Activated CD8-positive, alpha-beta memory T cell treated with anti-CD3 and anti-CD28 coated beads, Interleukin-2, amount 50 U/mL, for 24 hours (primary cell): ENCODE measurements around the gene SYCP3.
"Not testable (repeated sequence)": the region's sequence is repeated elsewhere in the genome, so short reads cannot be mapped to it uniquely, and the experiment has no call there.

Experiments used
- DNase-seq: peaks from one replicate; pipeline ENCODE4 v3.0.0-alpha.2; 2020; ENCODE audit errors: extremely low read depth

Gene SYCP3

DNA sequence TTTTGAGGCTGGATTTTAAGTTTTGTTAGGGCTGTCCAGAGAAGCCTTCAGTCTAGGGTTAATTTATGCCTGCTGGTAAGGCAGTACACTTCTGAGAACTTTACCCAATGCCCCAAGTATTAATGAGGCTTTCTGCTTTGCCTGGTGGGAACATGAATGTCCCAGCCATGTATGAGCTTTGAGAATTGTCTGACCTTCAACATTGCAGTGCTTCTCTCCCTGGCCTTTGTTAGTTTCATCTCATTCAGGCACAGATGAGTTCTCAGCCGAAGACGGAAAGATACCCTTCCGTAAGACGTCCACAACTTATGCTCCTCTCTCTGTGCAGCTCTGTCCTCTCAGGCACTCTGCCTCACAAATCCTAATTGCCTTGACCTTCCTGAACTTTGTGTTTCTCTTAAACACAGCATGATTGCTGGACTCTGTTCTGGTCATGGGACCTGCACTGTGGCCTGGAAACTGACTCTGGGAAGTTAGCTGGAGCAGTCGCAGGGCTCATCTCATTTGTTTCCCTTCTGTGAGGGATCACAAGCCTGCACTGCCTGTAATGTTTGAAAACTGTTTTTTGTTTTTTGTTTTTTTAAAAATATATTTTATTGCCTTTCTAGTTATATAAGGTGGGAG, 26.1 kb downstream of the SYCP3 start:
- no peak for DNase-seq

DNA sequence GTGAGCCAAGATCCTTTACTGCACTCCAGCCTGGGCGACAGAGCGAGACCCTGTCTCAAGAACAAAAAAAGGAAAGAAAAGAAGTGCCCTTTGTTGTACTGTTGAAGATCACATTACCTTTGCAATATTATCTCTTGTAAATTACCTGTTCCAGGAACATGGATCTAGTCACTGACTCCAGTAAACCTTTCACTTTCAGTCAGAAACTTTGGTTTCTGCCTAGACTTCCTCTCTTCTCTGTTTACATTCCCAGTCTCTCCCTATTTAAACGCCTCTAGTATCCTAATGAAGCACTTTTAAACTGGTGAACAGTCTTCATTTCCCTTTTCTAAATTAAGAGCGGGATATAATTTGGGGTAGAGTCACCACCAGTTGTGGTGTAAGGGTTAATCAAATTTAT, 29.0 kb downstream of the SYCP3 start:
- DNase-seq = no peak

GRCh38 chr12:101707131-101707782, 32.0 kb downstream of the SYCP3 start:
- no peak for DNase-seq

- no peak for DNase-seq
These were observed 32.9 kb downstream of the SYCP3 start for GRCh38 chr12:101706403-101706802.

DNA sequence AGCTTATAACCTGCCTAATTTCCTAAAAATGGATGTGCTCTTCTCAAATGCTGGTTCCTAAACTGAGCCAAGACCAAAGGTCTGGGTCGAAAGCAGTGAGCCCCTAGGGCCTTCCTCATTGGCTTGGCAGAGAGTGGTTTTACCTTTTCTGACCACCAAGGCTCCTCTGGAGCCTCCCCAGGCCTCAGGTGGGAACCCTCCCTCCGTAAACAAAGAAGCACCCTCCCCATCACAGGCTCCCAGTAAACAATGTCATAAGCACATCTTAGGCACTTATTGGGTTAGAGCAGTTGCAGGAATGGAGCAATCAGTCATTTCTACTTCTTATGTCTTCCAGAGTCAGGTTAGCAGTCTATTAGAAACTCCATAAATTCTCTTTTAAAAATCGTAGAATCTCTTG, 35.8 kb downstream of the SYCP3 start:
- DNase-seq = no peak

DNA sequence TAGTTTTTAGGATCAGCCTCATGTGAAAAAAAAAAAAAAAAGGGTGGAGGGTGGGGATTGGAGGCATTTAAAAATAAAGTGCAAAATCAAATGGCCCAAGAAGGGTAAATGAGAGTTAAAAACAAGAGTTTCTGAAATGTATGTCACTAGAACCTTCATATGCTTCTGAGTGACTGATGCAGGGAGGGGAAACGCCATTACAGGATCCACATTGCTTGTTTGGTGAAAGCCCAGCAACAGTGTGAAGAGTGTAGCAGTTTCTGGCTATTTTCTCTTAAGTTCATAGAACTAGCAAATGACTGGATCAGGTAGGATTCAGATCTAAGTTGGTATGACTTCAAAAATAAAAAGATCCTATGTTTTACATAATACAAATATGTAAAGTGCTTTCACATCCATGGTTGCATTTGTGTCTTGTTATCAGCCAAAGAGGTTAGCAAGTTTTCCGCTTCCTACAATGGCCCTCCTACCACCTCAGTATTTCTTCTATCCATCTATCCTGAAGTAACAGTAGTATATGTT, 38.9 kb downstream of the SYCP3 start:
- no peak for DNase-seq

DNA sequence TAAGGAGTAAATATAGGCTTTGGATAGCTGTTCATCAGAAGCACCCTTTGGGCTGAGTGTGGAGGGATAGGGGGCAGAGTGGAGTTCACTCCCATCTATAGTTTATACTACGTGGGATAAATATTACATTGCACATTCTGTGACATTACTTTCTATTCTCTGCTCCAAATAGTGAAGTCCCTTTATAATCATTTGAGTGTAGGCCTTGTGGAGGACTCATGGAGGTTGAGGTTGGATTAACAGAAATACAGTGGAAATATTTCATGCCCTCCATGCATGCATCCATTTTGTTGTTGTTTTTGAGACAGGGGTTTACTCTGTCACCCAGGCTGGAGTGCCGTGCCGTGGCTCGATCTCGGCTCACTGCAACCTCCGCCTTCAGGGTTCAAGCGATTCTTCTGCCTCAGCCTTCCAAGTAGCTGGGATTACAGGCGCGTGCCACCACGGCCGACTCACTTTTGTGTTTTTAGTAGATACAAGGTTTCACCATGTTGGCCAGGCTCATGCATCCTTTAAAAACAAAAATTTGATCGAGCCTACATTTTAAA, 40.4 kb downstream of the SYCP3 start:
- no peak for DNase-seq

DNA sequence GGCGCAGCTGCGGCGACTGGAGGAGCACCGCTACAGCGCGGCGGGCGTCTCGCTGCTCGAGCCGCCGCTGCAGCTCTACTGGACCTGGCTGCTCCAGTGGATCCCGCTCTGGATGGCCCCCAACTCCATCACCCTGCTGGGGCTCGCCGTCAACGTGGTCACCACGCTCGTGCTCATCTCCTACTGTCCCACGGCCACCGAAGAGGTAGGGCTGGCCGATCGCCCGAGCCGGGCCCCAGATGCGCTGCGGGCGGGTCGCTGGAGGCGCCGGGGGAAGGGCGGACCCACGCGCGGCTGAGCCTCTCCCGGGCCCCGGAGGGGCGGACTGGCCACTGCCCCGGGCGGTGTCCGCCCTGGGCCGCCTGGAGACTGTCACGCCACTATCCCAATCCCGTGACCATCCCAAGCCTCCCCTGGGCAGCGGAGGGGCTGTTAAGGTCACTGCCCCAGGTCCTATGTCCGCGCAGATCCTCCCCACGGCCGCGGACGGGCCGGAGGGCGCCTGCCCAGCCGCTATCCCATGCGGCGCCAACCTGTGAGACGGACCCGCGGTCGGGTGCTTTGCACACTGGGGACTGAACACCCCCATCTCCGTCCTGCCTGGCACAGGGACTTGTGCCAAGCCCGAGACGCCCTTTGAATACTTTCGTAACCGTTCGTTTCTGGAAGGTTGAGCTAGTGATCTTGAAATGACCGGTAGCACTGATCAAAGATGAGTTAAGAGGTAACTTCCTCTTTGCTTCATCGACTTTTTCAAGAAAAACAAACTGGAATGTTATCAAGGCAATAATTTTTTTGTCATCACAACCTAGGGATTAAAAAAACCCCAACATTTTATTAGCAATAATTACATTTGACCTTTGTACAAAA, 41.1 kb downstream of the SYCP3 start:
- DNase-seq = no peak

- DNase-seq = peak; percentile 5
These were observed 41.9 kb downstream of the SYCP3 start, which contains the start of gene CHPT1 for GRCh38 chr12:101697197-101697929. CHPT1 (plus strand) TSS chr12:101697640; CDS start chr12:101697862, 222 bp downstream.

DNA sequence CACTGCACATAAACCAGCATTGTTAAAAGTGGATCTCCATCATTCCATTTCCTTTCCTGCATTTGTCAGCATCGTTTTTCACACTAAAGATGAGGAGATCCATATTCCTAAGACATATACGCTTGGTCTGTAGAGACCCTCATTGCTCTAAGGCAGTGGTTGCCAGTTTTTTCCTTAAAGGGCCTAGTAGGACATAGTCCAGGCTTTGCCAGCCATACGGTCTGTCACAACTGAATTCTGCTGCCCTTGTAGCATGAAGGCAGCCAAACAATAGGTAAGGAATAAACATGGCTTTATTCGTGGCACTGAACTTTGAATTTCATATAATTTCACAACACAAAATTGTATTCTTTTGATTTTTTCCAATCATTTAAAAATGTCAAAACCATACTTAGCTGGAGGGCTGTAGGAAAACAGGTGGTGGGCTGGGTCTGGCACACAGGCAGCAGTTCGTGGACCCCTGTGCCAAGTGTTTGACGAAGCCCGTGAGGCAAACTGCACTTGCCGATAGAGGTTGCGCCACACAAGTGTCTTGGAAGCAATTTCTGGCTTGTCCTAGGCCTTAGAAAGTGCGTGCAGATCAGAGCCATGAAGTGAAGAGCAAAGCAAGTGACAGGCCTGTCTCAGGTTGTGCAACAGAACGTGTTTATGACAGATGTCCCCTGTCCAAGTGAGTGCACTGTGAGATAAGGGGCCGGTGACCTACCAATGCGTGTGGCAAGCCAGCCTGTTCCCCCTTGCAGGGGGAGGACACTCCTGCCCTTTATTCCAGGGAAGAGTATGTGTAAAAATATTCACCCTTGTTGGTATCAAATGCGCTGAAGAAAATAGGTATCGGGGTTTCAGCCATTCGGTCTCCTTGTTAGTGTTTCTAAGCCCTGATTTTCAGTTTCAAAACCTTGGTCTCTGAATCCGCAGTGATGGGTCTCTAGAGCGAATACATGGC, 42.7 kb downstream of the SYCP3 start:
- no peak for DNase-seq

DNA sequence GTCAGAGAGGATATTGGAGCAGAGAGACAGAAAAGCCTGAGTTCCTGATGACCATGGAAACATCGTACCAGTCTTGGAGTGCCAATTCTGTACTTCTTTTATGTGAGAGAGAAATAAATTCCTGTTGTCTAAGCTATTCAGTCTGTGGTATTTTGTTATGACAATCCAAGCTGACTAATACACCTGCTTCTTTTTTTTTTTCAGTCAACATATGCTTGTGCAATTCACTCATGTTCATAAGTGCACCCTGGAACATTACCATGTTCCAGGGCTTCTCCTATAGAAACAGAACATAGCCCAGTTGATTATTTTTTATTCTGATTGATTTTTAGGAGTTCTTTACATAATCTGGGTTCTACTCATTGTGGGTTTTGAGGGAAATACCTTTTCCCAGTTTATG, 43.6 kb downstream of the SYCP3 start:
- no peak for DNase-seq

DNA sequence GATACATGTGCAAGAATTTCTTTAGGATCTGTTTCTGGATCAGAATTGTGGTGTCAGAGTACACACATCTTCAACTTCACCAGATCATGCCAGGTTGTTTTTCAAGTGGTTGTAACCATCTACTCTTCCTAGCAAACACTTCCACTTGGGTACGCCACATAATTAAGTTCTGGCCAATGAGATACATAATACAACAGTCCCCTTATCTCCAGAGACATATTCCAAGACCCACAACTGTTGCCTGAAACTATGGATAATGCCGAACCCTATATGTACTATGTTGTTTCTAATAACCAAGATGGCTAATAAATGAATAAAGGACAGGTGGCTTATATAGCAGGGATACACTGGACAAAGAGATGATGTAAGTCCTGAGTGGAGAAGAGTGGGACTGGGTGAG, 44.3 kb downstream of the SYCP3 start:
- DNase-seq = no peak

- no peak for DNase-seq
These were observed 44.9 kb downstream of the SYCP3 start for GRCh38 chr12:101694297-101694848.

DNA sequence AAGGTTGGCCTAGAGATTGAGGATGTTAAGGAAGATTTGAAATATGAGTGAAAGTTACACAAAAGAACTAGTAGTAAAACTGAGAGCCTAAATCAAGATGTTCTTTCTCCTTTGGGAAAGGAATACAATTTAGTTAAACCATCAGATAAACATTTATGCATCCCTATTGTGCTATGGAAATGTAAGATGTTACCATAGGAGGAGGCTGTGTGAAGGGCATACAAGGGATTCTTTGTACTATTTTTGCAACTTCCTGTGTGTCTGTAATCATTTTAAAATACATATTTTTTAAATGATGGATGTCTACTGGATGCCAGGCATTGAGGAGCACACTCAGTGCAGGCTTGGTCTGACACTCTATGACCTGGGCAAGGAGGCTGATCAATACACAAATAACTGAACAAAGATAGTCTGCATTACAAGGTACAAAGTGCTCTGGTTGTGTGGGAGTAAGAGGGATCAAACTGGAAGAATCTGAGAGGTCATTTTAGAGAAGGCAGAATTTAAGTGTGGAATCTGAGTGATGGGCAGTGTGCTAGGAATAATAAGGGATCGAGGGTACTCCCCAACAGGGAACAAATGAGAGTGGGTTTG, 47.7 kb downstream of the SYCP3 start:
- no peak for DNase-seq

DNA sequence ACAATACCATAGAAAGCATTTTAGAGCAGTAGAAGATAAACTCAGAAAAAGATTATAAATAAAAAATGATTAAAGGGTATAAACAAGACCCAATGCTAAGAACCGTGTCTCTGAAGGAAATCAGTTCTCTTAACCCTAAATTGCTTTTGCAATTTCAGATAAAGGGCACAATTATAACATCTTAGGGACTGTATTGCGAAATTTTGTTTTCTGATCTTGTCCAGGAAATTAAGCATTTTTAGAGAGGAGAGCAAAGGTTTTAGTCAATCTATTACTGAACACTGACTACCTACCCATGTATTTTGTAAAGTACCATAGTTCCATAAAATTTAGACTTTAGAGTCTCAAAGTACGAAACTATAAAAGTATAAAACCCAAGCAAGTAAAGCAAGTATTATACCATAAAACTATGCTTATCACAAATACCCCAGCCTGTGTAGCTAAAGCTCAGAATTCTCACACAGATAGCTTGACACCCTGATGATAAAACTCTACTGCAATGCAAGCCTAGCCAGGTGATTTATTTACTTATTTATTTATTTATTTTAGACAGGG, 48.6 kb downstream of the SYCP3 start:
- no peak for DNase-seq

GRCh38 chr12:101686176-101686575, 53.1 kb downstream of the SYCP3 start:
- no peak for DNase-seq

DNA sequence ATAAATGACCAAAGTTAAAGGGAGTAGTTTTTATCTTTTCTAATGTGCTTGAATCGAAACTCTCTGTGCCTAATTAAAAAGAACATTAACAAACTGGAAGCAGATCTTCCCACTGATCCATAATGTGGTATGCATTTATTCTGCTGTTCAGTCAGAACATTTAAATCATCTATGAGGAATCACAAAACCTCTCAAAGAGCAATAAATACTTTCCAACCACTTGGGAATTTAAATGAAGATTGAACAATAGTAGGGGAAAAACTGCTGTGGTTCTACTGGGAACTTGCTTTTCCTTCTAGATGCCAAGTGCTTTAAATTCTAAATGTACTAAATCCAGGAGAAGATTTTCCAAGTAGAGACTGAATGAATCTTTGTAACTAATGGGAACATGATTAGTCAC, 54.2 kb downstream of the SYCP3 start:
- no peak for DNase-seq

- DNase-seq = not testable (repeated sequence)
These were observed 57.6 kb downstream of the SYCP3 start for GRCh38 chr12:101681627-101682026.

DNA sequence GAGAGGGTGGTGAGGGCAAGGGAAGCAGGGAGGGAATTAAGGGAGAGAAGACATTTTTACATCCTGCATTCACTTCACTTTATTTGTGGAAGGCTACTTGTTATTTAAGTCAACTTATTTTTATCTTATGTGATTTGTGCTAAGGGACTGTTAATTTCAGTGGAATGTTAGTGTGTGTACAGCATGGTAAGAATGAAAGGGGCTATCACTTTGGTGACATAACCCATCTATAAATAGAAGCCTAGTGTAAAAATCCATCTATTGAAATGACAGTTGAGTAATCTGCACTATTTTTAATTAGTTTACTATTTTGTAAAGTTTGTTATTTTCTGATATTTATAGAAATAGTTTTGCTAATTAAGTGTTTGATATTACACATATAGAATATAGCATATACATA, 58.6 kb downstream of the SYCP3 start:
- no peak for DNase-seq
